Stimulated activated CD4-positive, alpha-beta T cell treated with anti-CD3 and anti-CD28 coated beads, Interleukin-4, amount 100 ng/mL, for 1 hour (primary cell): Measurements from ENCODE around the gene PNPT1.
A peak's percentile ranks its signal among the peaks of the same experiment; 100 is the strongest.
"Not testable (repeated sequence)": the region's sequence is repeated elsewhere in the genome, so short reads cannot be mapped to it uniquely, and the experiment has no call there.

Experiments used
- DNase-seq: peaks from one replicate; pipeline ENCODE4 v3.0.0-alpha.2; 2020

PNPT1 gene

GRCh38 chr2:55693181-55694125, at the start of gene PNPT1:
Gene PNPT1 (minus strand): TSS chr2:55693844. CDS start chr2:55693823, 21 bp downstream.
- DNase-seq = peak; percentile 93

- DNase-seq = no peak
Observed at GRCh38 chr2:55742996-55743395, 49.4 kb upstream of the PNPT1 start.

GRCh38 chr2:55736019-55736536, 42.4 kb upstream of the PNPT1 start:
- not testable (repeated sequence) for DNase-seq

GRCh38 chr2:55734726-55735125, 41.1 kb upstream of the PNPT1 start:
- no peak for DNase-seq

- no peak for DNase-seq
Observed at GRCh38 chr2:55733335-55733734, 39.7 kb upstream of the PNPT1 start.

GRCh38 chr2:55732854-55733253, 39.2 kb upstream of the PNPT1 start:
- DNase-seq = no peak

GRCh38 chr2:55729136-55729685, 35.6 kb upstream of the PNPT1 start:
- no peak for DNase-seq

GRCh38 chr2:55721596-55722215, 28.1 kb upstream of the PNPT1 start:
- no peak for DNase-seq

- no peak for DNase-seq
Observed at GRCh38 chr2:55720417-55720816, 26.8 kb upstream of the PNPT1 start.

GRCh38 chr2:55719852-55720251, 26.2 kb upstream of the PNPT1 start:
- no peak for DNase-seq

GRCh38 chr2:55718165-55719008, 24.7 kb upstream of the PNPT1 start:
- peak; percentile 9 for DNase-seq

- no peak for DNase-seq
Observed at GRCh38 chr2:55715626-55716025, 22.0 kb upstream of the PNPT1 start.

GRCh38 chr2:55715178-55715577, 21.5 kb upstream of the PNPT1 start:
- not testable (repeated sequence) for DNase-seq

- no peak for DNase-seq
Observed at GRCh38 chr2:55712477-55713060, 18.9 kb upstream of the PNPT1 start.

- DNase-seq = no peak
Observed at GRCh38 chr2:55710025-55710424, 16.4 kb upstream of the PNPT1 start.

- no peak for DNase-seq
Observed at GRCh38 chr2:55707751-55708150, 14.1 kb upstream of the PNPT1 start.

- not testable (repeated sequence) for DNase-seq
Observed at GRCh38 chr2:55706258-55706657, 12.6 kb upstream of the PNPT1 start.

GRCh38 chr2:55705027-55705653, 11.5 kb upstream of the PNPT1 start:
- no peak for DNase-seq

GRCh38 chr2:55703350-55703749, 9.7 kb upstream of the PNPT1 start:
- DNase-seq = no peak

GRCh38 chr2:55692740-55693139, 904 bp downstream of the PNPT1 start:
- not testable (repeated sequence) for DNase-seq

GRCh38 chr2:55672630-55673029, 21.0 kb downstream of the PNPT1 start:
- DNase-seq = no peak

GRCh38 chr2:55668956-55669355, 24.7 kb downstream of the PNPT1 start:
- DNase-seq = no peak
